ENCODE data around the gene CDC42BPA. TPM values are rescaled to one million over a fixed set of nuclear protein-coding genes. Genes with fewer than 3 reads are reported as not detected.

Gene CDC42BPA
- total and polyA plus RNA-seq, 9 of the 15 experiments (the other 6 are each of a cell fraction or from before 2014, with no cell fraction given): 8.0 to 77.5 (median 52.1) TPM

DNA sequence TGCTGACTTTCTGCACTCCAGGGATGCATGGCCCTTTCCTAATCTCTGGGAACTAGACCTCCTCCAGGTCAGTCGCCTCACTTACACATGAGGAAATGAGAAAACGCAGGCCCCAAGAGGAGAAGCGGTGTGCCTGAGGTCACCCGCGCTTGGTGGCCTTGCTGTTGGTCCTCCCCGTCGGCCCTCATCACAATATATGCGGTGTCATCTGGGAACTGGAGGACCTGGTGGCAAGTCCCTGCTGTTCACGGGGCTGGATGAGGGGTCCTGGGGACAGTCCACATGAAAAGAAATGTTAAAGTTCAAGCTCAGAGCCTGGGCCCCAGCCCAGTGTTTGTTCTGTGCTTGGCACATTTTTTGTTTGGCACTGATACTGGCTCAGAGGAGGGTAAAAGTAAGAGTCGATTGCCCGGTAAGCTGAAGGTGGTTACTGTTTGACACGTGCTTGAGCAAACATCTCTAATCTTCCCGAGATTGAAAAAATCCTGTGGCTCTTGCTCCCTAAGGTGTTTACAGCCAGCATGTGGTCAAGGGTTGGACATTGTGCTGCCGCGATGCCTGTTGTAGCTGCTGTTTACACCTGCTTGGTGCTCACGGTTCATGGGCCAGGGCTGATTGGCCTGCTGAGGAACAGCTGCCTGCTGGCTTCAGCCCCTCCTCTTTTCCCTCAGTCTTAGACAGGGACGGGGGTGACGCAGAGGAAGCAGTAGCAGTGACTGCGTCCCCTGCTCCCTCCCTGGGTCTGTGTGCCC, 373.0 kb downstream of the CDC42BPA start:
- Histone ChIP-seq H2AFZ (ENCODE audit: low read depth, low read length) (peak overlapping the region; percentile 61), H3K36me3 (ENCODE audit: control insufficient read depth, insufficient read depth, low read length) (no peaks in the 10 kb centered on the region), H3K9me3 (replicated peaks; ENCODE audit: control insufficient read depth, insufficient read depth, low read depth, low read length) (no peaks in the 10 kb centered on the region), H3K27me3 (ENCODE audit: control insufficient read depth in 2 of 2, insufficient read depth in 2 of 2, low read length in 2 of 2) (no peaks in the 10 kb centered on the region), H3K4me3 (no peak overlapping the region), H3K79me2 (ENCODE audit: control insufficient read depth, insufficient read depth, low read length) (peaks cover 60% of the 10 kb centered on the region), H3K27ac (ENCODE audit: extremely low read depth, low read depth, low read length) (no peak overlapping the region), H4K20me1 (replicated peaks; ENCODE audit: control insufficient read depth, insufficient read depth, low read length) (peaks cover 9% of the 10 kb centered on the region; the same call in 1 of the 2 replicates), H3K9me1 (ENCODE audit: control insufficient read depth, insufficient read depth, low read length) (no peaks in the 10 kb centered on the region), H3K4me2 (ENCODE audit: insufficient read depth, low read length) (peak overlapping the region; percentile 36), H3K4me1 (replicated peaks in 1 of 2; ENCODE audit: control insufficient read depth in 2 of 2, insufficient read depth in 2 of 2, low read length in 2 of 2) (peaks cover 43% of the 10 kb centered on the region in 2 experiments), H3K9ac (ENCODE audit: insufficient read depth in 1 of 2, low read depth in 2 of 2, low read length in 2 of 2) (peak overlapping the region in 1 of 2 experiments; percentile 69; a peak in 2 of 4 replicates)
- ATAC-seq (no peak; the same call in 2 of the 3 replicates), DNase-seq (ENCODE audit: extremely low read depth in 1 of 4, low spot score in 3 of 4) (peak in 1 of 4 experiments; percentile 30), FAIRE-seq (no peak)
- WGBS (ENCODE audit: insufficient coverage, low coverage, missing lambda C conversion rate): 66% methylated on average over 19 of the region's 19 CpGs
- in situ Hi-C loops (cut with MboI): no loop called here
- ChIA-PET CTCF (ENCODE audit: low intra/inter-chr PET ratio) (no interaction called here), POLR2A (interaction anchor here (0.5 to 0.7 kb wide), 6 partner anchors 17 to 670 kb away, joined by 3 to 4 read pairs (median 3); no protein-coding TSS in a partner anchor)
- intact Hi-C loops (cut with micrococcal nuclease): loop anchor here (10.0 kb wide), 1 partner anchor 370 kb away; the partner anchor contains the start of gene CDC42BPA
- no TSS peak for BruUV-seq (replicated peaks)
- TF ChIP-seq FOXA3 (CRISPR knock-in tag; conservative IDR thresholded peaks at IDR 0.05 in 1 of 2, IDR thresholded peaks at IDR 0.05 in 1 of 2): no peak
- no peak for TF ChIP-seq PRPF4 (IDR thresholded peaks at IDR 0.05; ENCODE audit: insufficient read depth, low read depth, low read length, poor library complexity, severe bottlenecking)
- 0 out of 2 replicates have a peak, but pooled peaks have one; percentile 13 for TF ChIP-seq NFE2 (IDR thresholded peaks at IDR 0.05; ENCODE audit: low read depth)
- TF ChIP-seq SNRNP70 (optimal IDR thresholded peaks at IDR 0.05; ENCODE audit: low read depth, low read length): no peak
- no peak for TF ChIP-seq ZBTB9 (CRISPR knock-in tag; IDR thresholded peaks at IDR 0.05)
- no peak for TF ChIP-seq ZNF75A (CRISPR knock-in tag; IDR thresholded peaks at IDR 0.05)
- no peak for TF ChIP-seq PCBP1 (IDR thresholded peaks at IDR 0.05; ENCODE audit: low read depth, low read length, poor library complexity, severe bottlenecking)
- TF ChIP-seq MAX (CRISPR knock-in tag; IDR thresholded peaks at IDR 0.05): peak; percentile 18; the same call in 1 of the 2 replicates
- TF ChIP-seq ZNF24 (IDR thresholded peaks at IDR 0.05): no peak
- no peak for TF ChIP-seq JUNB (CRISPR knock-in tag; conservative IDR thresholded peaks at IDR 0.05)
- TF ChIP-seq HNRNPK (IDR thresholded peaks at IDR 0.05; ENCODE audit: low read depth, low read length, poor library complexity, severe bottlenecking): no peak
- TF ChIP-seq DACH1 (IDR thresholded peaks at IDR 0.05; ENCODE audit: partially characterized antibody): no peak
- TF ChIP-seq, protein P1, sequence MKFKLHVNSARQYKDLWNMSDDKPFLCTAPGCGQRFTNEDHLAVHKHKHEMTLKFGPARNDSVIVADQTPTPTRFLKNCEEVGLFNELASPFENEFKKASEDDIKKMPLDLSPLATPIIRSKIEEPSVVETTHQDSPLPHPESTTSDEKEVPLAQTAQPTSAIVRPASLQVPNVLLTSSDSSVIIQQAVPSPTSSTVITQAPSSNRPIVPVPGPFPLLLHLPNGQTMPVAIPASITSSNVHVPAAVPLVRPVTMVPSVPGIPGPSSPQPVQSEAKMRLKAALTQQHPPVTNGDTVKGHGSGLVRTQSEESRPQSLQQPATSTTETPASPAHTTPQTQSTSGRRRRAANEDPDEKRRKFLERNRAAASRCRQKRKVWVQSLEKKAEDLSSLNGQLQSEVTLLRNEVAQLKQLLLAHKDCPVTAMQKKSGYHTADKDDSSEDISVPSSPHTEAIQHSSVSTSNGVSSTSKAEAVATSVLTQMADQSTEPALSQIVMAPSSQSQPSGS (CRISPR knock-in tag; IDR thresholded peaks at IDR 0.05): no peak
- TF ChIP-seq, protein P2, sequence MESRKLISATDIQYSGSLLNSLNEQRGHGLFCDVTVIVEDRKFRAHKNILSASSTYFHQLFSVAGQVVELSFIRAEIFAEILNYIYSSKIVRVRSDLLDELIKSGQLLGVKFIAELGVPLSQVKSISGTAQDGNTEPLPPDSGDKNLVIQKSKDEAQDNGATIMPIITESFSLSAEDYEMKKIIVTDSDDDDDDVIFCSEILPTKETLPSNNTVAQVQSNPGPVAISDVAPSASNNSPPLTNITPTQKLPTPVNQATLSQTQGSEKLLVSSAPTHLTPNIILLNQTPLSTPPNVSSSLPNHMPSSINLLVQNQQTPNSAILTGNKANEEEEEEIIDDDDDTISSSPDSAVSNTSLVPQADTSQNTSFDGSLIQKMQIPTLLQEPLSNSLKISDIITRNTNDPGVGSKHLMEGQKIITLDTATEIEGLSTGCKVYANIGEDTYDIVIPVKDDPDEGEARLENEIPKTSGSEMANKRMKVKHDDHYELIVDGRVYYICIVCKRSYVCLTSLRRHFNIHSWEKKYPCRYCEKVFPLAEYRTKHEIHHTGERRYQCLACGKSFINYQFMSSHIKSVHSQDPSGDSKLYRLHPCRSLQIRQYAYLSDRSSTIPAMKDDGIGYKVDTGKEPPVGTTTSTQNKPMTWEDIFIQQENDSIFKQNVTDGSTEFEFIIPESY (CRISPR knock-in tag; IDR thresholded peaks at IDR 0.05): peak; percentile 94
- no peak for TF ChIP-seq TEAD2 (tag; IDR thresholded peaks at IDR 0.05)
